GM12878 (cell line): ENCODE measurements around the gene DYRK1B. TPM values are rescaled to one million over a fixed set of nuclear protein-coding genes. Genes with fewer than 3 reads are reported as not detected.

Source experiments
- ATF3 ChIP-seq: IDR thresholded peaks from 2 replicates; pipeline ENCODE4 v1.6.1; 2011; ENCODE audit warnings: low read depth, mild to moderate bottlenecking, low read length, moderate library complexity, borderline replicate concordance; ENCODE audit errors: extremely low read depth
- ATF7 ChIP-seq: fragments of 450-650 bp; IDR thresholded peaks from 2 replicates; pipeline ENCODE4 v1.6.1; 2016; ENCODE audit warnings: low read depth, mild to moderate bottlenecking
- BCL3 ChIP-seq: IDR thresholded peaks from 2 replicates; pipeline ENCODE4 v1.6.1; 2011; ENCODE audit warnings: borderline replicate concordance, low read depth, mild to moderate bottlenecking, moderate library complexity, low read length; ENCODE audit not compliant: insufficient read depth, poor library complexity, severe bottlenecking
- CHD2 ChIP-seq: IDR thresholded peaks from 2 replicates; pipeline ENCODE4 v1.6.1; 2011; ENCODE audit warnings: low read depth, low read length, improper control_type of control experiment, borderline replicate concordance
- CHD4 ChIP-seq: fragments of 200-600 bp; sonication (generic); IDR thresholded peaks from 2 replicates; pipeline ENCODE4 v1.6.1; 2016; ENCODE audit warnings: mild to moderate bottlenecking
- ESRRA ChIP-seq: IDR thresholded peaks from 2 replicates; pipeline ENCODE4 v1.6.1; 2012; ENCODE audit warnings: mild to moderate bottlenecking, low read length, improper control_type of control experiment
- ETV6 ChIP-seq, 2 experiments: fragments of 450-650 bp in 1 of 2; IDR thresholded peaks in 1 of 2; conservative IDR thresholded peaks in 1 of 2; 2 replicates each; pipeline ENCODE4 v1.6.1; 2014; ENCODE audit warnings: antibody characterized with exemption in 1 of 2, borderline replicate concordance in 1 of 2, low read depth in 1 of 2, mild to moderate bottlenecking in 1 of 2, moderate library complexity in 1 of 2
- IRF3 ChIP-seq: fragments of 450-650 bp; IDR thresholded peaks from 2 replicates; pipeline ENCODE4 v1.6.1; 2014; ENCODE audit warnings: mild to moderate bottlenecking
- NBN ChIP-seq: fragments of 450-650 bp; IDR thresholded peaks from 2 replicates; pipeline ENCODE4 v1.6.1; 2016
- NR2C1 ChIP-seq: fragments of 450-650 bp; IDR thresholded peaks from 2 replicates; pipeline ENCODE4 v1.6.1; 2017; ENCODE audit warnings: antibody characterized with exemption, mild to moderate bottlenecking, moderate library complexity
- PML ChIP-seq: IDR thresholded peaks from 2 replicates; pipeline ENCODE4 v1.6.1; 2012; ENCODE audit warnings: low read length, inconsistent platforms
- POLR2AphosphoS2 ChIP-seq: IDR thresholded peaks from 2 replicates; pipeline ENCODE4 v1.6.1; 2011; ENCODE audit warnings: low read depth, mild to moderate bottlenecking, low read length, improper control_type of control experiment, moderate library complexity
- POLR2AphosphoS5 ChIP-seq: IDR thresholded peaks from 2 replicates; pipeline ENCODE4 v1.6.1; 2011; ENCODE audit warnings: mild to moderate bottlenecking, low read length, inconsistent platforms
- RELB ChIP-seq: fragments of 450-650 bp; IDR thresholded peaks from 2 replicates; pipeline ENCODE4 v1.6.1; 2017; ENCODE audit warnings: low read depth, mild to moderate bottlenecking, moderate library complexity
- RUNX3 ChIP-seq: IDR thresholded peaks from 2 replicates; pipeline ENCODE4 v1.6.1; 2012; ENCODE audit warnings: low read length, inconsistent platforms
- SIN3A ChIP-seq: IDR thresholded peaks from 2 replicates; pipeline ENCODE4 v1.6.1; 2012; ENCODE audit warnings: low read depth, low read length, improper control_type of control experiment
- SMAD1 ChIP-seq: fragments of 450-650 bp; IDR thresholded peaks from 2 replicates; pipeline ENCODE4 v1.6.1; 2018; ENCODE audit warnings: mild to moderate bottlenecking, low read depth; ENCODE audit not compliant: partially characterized antibody
- TCF12 ChIP-seq: IDR thresholded peaks from 2 replicates; pipeline ENCODE4 v1.6.1; 2011; ENCODE audit warnings: low read depth, mild to moderate bottlenecking, low read length
- ZBED1 ChIP-seq: IDR thresholded peaks from 2 replicates; pipeline ENCODE4 v1.6.1; 2016; ENCODE audit warnings: borderline replicate concordance
- ZBTB4 ChIP-seq: fragments of 450-650 bp; formaldehyde crosslinking; IDR thresholded peaks from 2 replicates; pipeline ENCODE4 v1.4.0; 2022; ENCODE audit warnings: mild to moderate bottlenecking, moderate library complexity
- ZNF207 ChIP-seq: fragments of 450-650 bp; IDR thresholded peaks from 2 replicates; pipeline ENCODE4 v1.6.1; 2014; ENCODE audit warnings: antibody characterized with exemption, mild to moderate bottlenecking, borderline replicate concordance
- ZNF217 ChIP-seq: fragments of 450-650 bp; IDR thresholded peaks from 2 replicates; pipeline ENCODE4 v1.6.1; 2017; ENCODE audit warnings: antibody characterized with exemption, mild to moderate bottlenecking
- ZSCAN29 ChIP-seq: fragments of 450-650 bp; IDR thresholded peaks from 2 replicates; pipeline ENCODE4 v1.6.1; 2017; ENCODE audit warnings: mild to moderate bottlenecking, moderate library complexity
- polyA plus RNA-seq, 11 experiments: library from polyadenylated mRNA; depleted of rRNA in 4 of 11; unstranded in 6 of 11; stranded (reverse) in 5 of 11; fragments of >200 nt; fragmentation: Nextera tagmentation in 4 of 11; fragmentation: Illumina TruSeq in 1 of 11; extraction: Ambion mirVana in 4 of 11; extraction: Trizol in 1 of 11; gene quantifications; 1 replicate in 1 of 11; 2 replicates in 10 of 11; pipeline versions ENCODE4 v1.2.1 to v1.2.3, GENCODE V29; 2011 to 2016; ENCODE audit warnings: inconsistent platforms in 2 of 11, missing spikeins in 2 of 11, low read depth in 1 of 11
- total RNA-seq, 4 experiments: library from RNA; depleted of rRNA in 3 of 4; stranded (reverse); fragments of >200 nt in 3 of 4; fragmentation: Illumina TruSeq in 1 of 4; extraction: Trizol in 1 of 4; gene quantifications; 2 replicates each; pipeline versions ENCODE4 v1.2.1 to v1.2.3, GENCODE V29; 2013 to 2021

Gene DYRK1B
- total and polyA plus RNA-seq, 10 of the 15 experiments (the other 5 are each of a cell fraction or from before 2014, with no cell fraction given): 0.07 to 10.2 (median 3.4) TPM; not detected in 1

GRCh38 chr19:39833464-39834286 lies at the start of gene DYRK1B (continued):
- TF ChIP-seq SMAD1 (no peak), RUNX3 (peak; percentile 61), ATF7 (no peak), RELB (peak; percentile 82), NR2C1 (no peak), BCL3 (peak; percentile 68), TCF12 (peak; percentile 88), IRF3 (peak; percentile 78), POLR2AphosphoS5 (peak; percentile 63; the same call in 1 of the 2 replicates), ETV6 (conservative IDR thresholded peaks at IDR 0.05 in 1 of 2, IDR thresholded peaks at IDR 0.05 in 1 of 2; ENCODE audit: borderline replicate concordance in 1 of 2, low read depth in 1 of 2) (no peak), ZBED1 (no peak; the same call in 1 of the 2 replicates), ZBTB4 (CRISPR knock-in tag) (no peak), POLR2AphosphoS2 (peak; percentile 92), CHD2 (peak; percentile 89), ESRRA (no peak), CHD4 (no peak), SIN3A (peak; percentile 98), ATF3 (peak; percentile 97), PML (peak; percentile 35; the same call in 1 of the 2 replicates), ZNF207 (peak; percentile 45), NBN (peak; percentile 82; the same call in 1 of the 2 replicates), ZSCAN29 (no peak), ZNF217 (no peak)
